ENCODE data around the gene MYCBPAP. TPM values are rescaled to one million over a fixed set of nuclear protein-coding genes. Genes with fewer than 3 reads are reported as not detected.

Gene MYCBPAP
- total and polyA plus RNA-seq, 4 donors, result 0.73 to 6.4 (median 2.8) TPM

GRCh38 chr17:50476545-50477315, 31.5 kb upstream of the MYCBPAP start:
- Histone ChIP-seq H3K27me3 (ENCODE audit: control insufficient read depth in 3 of 3, insufficient read depth in 3 of 3, low read length in 2 of 3) (peaks cover 0 to 6% (median 0%) of the 10 kb centered on the region in 3 donors), H3K27ac (ENCODE audit: low read depth in 1 of 2, low read length in 1 of 2) (no peak overlapping the region), H3K9me3 (ENCODE audit: control insufficient read depth in 4 of 4, insufficient read depth in 3 of 4, low read length in 3 of 4) (no peaks in the 10 kb centered on the region), H3K4me3 (no peak overlapping the region), H3K9ac (ENCODE audit: insufficient read depth in 1 of 2, low read length in 2 of 2) (no peak overlapping the region), H3K36me3 (ENCODE audit: control insufficient read depth in 4 of 4, insufficient read depth in 4 of 4, low read length in 4 of 4) (peaks cover 0 to 10% (median 4%) of the 10 kb centered on the region in 4 donors), H3K4me1 (ENCODE audit: control insufficient read depth in 5 of 5, insufficient read depth in 5 of 5, low read length in 5 of 5) (peaks cover 0 to 12% (median 6%) of the 10 kb centered on the region in 5 donors)
- no peak for ATAC-seq (ENCODE audit: insufficient read depth, low FRiP score)
- no peak for DNase-seq
- no peak for TF ChIP-seq CTCF (IDR thresholded peaks at IDR 0.05; ENCODE audit: control extremely low read depth, extremely low read depth)
- WGBS, 2 donors, result 77 to 85% methylated on average over 18 of the region's 18 CpGs

- TF ChIP-seq CTCF (IDR thresholded peaks at IDR 0.05; ENCODE audit: control extremely low read depth, extremely low read depth), result no peak
- WGBS, 2 donors, result 89 to 92% methylated on average over 7 of the region's 7 CpGs
- Histone ChIP-seq H3K9me3 (ENCODE audit: control insufficient read depth in 4 of 4, insufficient read depth in 3 of 4, low read length in 3 of 4) (no peaks in the 10 kb centered on the region), H3K9ac (ENCODE audit: insufficient read depth in 1 of 2, low read length in 2 of 2) (peak overlapping the region in 1 of 2 donors; percentile 69), H3K4me1 (ENCODE audit: control insufficient read depth in 5 of 5, insufficient read depth in 5 of 5, low read length in 5 of 5) (peaks cover 0 to 12% (median 6%) of the 10 kb centered on the region in 5 donors), H3K4me3 (no peak overlapping the region), H3K36me3 (ENCODE audit: control insufficient read depth in 4 of 4, insufficient read depth in 4 of 4, low read length in 4 of 4) (peaks cover 0 to 12% (median 2%) of the 10 kb centered on the region in 4 donors), H3K27me3 (ENCODE audit: control insufficient read depth in 3 of 3, insufficient read depth in 3 of 3, low read length in 2 of 3) (peaks cover 0 to 6% (median 0%) of the 10 kb centered on the region in 3 donors), H3K27ac (ENCODE audit: low read depth in 1 of 2, low read length in 1 of 2) (peak overlapping the region; percentile 90 to 95)
- ATAC-seq (ENCODE audit: insufficient read depth, low FRiP score), result no peak
- no peak for DNase-seq
Observed at GRCh38 chr17:50477976-50478375, 30.3 kb upstream of the MYCBPAP start.

DNA sequence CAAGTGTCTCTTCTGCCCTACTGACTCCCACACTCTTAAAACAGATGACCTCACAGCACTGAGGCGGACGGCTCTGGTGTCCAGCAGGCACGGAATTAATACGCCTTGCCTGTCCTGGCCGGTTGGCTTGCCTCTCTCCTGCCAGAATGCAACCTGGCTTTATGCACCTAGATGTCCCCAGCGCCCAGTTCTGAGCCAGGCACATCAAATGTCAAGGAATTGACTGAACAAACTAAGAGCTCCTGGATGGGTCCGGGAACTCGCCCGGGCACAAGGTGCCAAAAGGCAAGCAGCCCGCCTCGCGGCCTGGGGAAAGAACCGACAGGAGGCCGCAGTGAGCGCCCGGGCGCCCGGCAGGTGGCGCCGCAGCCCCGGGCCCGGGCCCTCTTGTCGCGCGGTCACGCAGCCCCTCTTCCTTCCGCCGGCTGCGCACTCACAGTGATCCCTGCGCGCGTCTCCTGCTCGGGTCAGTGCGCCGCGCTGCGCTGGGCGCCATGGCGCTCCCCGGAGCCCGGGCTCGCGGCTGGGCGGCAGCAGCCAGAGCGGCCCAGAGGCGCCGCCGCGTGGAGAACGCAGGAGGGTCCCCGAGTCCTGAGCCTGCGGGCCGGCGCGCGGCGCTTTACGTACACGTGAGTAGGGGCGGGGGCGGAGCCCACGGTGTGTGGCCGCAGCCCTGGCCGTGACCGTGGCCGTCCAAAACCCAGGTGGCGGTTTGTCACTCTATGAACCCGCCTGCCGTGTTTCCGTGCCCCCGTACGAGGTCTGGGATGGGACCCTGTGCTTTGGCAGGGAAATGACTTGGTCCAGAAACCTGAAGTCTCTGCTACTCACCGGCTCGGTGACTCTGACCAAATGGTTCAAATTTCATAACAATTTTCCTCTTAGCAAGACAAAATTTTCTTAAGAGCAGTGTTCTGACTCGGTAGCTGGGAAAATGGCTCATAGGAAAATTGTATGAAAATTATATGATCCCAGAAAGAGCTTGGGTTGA, 29.6 kb upstream of the MYCBPAP start, which contains the start of gene RSAD1:
RSAD1 (plus strand) TSS at position 470 of the 991 bp plus-strand sequence; CDS start at position 495, 25 bp downstream.
- peak within 1 kb of the TSS; percentile 90 to 95 for H3K27ac ChIP-seq (ENCODE audit: low read depth in 1 of 2, low read length in 1 of 2)
- ATAC-seq (ENCODE audit: insufficient read depth, low FRiP score), result peak; percentile 88

More for the DNA sequence above, 29.6 kb upstream of the MYCBPAP start, which contains the start of gene RSAD1:
- Histone ChIP-seq H3K36me3 (ENCODE audit: control insufficient read depth in 4 of 4, insufficient read depth in 4 of 4, low read length in 4 of 4) (peaks cover 0 to 17% (median 5%) of the 10 kb centered on the region in 4 donors), H3K27me3 (ENCODE audit: control insufficient read depth in 3 of 3, insufficient read depth in 3 of 3, low read length in 2 of 3) (peaks cover 0 to 6% (median 0%) of the 10 kb centered on the region in 3 donors), H3K4me1 (ENCODE audit: control insufficient read depth in 5 of 5, insufficient read depth in 5 of 5, low read length in 5 of 5) (peaks cover 0 to 12% (median 6%) of the 10 kb centered on the region in 5 donors), H3K9me3 (ENCODE audit: control insufficient read depth in 4 of 4, insufficient read depth in 3 of 4, low read length in 3 of 4) (no peaks in the 10 kb centered on the region), H3K4me3 (peak within 1 kb of the TSS; percentile 88), H3K9ac (ENCODE audit: insufficient read depth in 1 of 2, low read length in 2 of 2) (peak within 1 kb of the TSS; percentile 59 to 69)
- 3 to 4% methylated on average over 71 to 75 of the region's 75 CpGs for WGBS, 2 donors
- peak; percentile 52 for TF ChIP-seq CTCF (IDR thresholded peaks at IDR 0.05; ENCODE audit: control extremely low read depth, extremely low read depth)
- peak; percentile 92 to 96 (median 93) for DNase-seq
